K562 (cell line): ENCODE measurements around the gene TBC1D7. TPM values are rescaled to one million over a fixed set of nuclear protein-coding genes. Genes with fewer than 3 reads are reported as not detected.

ENCODE experiments used
- ARID1B ChIP-seq: fragments of 450-650 bp; IDR thresholded peaks from 2 replicates; pipeline ENCODE4 v1.6.1; 2016; ENCODE audit warnings: antibody characterized with exemption, mild to moderate bottlenecking, inconsistent platforms
- BRD4 ChIP-seq: fragments of 200-600 bp; sonication (generic); IDR thresholded peaks from 2 replicates; pipeline ENCODE4 v1.6.1; 2017; ENCODE audit warnings: inconsistent platforms
- CEBPB ChIP-seq: fragments of 450-650 bp; IDR thresholded peaks from 2 replicates; pipeline ENCODE4 v1.6.1; 2016; ENCODE audit warnings: missing genetic modification characterization, missing compliant biosample characterization
- CEBPG ChIP-seq, 3 experiments: fragments of 200-800 bp in 1 of 3; sonication (Bioruptor generic) in 1 of 3; sonication (generic) in 1 of 3; formaldehyde crosslinking in 1 of 3; IDR thresholded peaks in 2 of 3; conservative IDR thresholded peaks in 1 of 3; 2 replicates each; pipeline versions ENCODE4 v1.6.1 to v1.8.0; 2016 to 2022; ENCODE audit warnings: missing compliant biosample characterization in 2 of 3, missing genetic modification characterization in 2 of 3, mild to moderate bottlenecking in 1 of 3, missing genetic modification reagents in 1 of 3
- CTBP1 ChIP-seq: fragments of 450-650 bp; IDR thresholded peaks from 2 replicates; pipeline ENCODE4 v1.6.1; 2016; ENCODE audit warnings: borderline replicate concordance
- DPF2 ChIP-seq: fragments of 450-650 bp; IDR thresholded peaks from 2 replicates; pipeline ENCODE4 v1.6.1; 2016
- NCOR1 ChIP-seq: fragments of 450-650 bp; IDR thresholded peaks from 2 replicates; pipeline ENCODE4 v1.6.1; 2016; ENCODE audit warnings: mild to moderate bottlenecking, moderate library complexity
- NR2C1 ChIP-seq, 2 experiments: fragments of 450-650 bp; IDR thresholded peaks; 2 replicates each; pipeline ENCODE4 v1.6.1; 2017; ENCODE audit warnings: mild to moderate bottlenecking in 2 of 2, antibody characterized with exemption in 1 of 2, inconsistent platforms in 1 of 2, missing compliant biosample characterization in 1 of 2, missing genetic modification characterization in 1 of 2
- PYGO2 ChIP-seq: fragments of 450-650 bp; IDR thresholded peaks from 2 replicates; pipeline ENCODE4 v1.6.1; 2016; ENCODE audit warnings: mild to moderate bottlenecking, missing genetic modification characterization, moderate library complexity, missing compliant biosample characterization
- SMARCE1 ChIP-seq: fragments of 450-650 bp; IDR thresholded peaks from 2 replicates; pipeline ENCODE4 v1.7.1; 2016; ENCODE audit warnings: mild to moderate bottlenecking
- U2AF2 ChIP-seq: fragments of 200-400 bp; formaldehyde crosslinking; optimal IDR thresholded peaks from 2 replicates; pipeline ENCODE3; 2017; ENCODE audit warnings: low read depth, mild to moderate bottlenecking, low read length
- ZNF174 ChIP-seq: fragments of 250-450 bp; sonication (Bioruptor Pico); IDR thresholded peaks from 2 replicates; pipeline ENCODE4 v1.4.0; 2020; ENCODE audit warnings: mild to moderate bottlenecking
- ZNF175 ChIP-seq: fragments of 200-800 bp; sonication (Bioruptor generic); IDR thresholded peaks from 2 replicates; pipeline ENCODE4 v1.6.1; 2016; ENCODE audit warnings: low read depth, mild to moderate bottlenecking, missing genetic modification characterization, missing compliant biosample characterization
- ZNF324 ChIP-seq: fragments of 250-450 bp; sonication (Bioruptor Pico); IDR thresholded peaks from 2 replicates; pipeline ENCODE4 v1.4.0; 2020; ENCODE audit warnings: mild to moderate bottlenecking
- ZNF589 ChIP-seq: fragments of 200-800 bp; sonication (Bioruptor generic); IDR thresholded peaks from 2 replicates; pipeline ENCODE4 v1.6.1; 2016; ENCODE audit warnings: low read depth, missing genetic modification characterization, missing compliant biosample characterization
- ZNF707 ChIP-seq: fragments of 250-450 bp; sonication (Bioruptor Pico); conservative IDR thresholded peaks from 2 replicates; pipeline ENCODE4 v1.8.0; 2022; ENCODE audit warnings: inconsistent platforms, mild to moderate bottlenecking, moderate library complexity
- polyA plus RNA-seq, 8 experiments: library from polyadenylated mRNA; depleted of rRNA in 4 of 8; stranded (reverse) in 5 of 8; unstranded in 3 of 8; fragments of >200 nt; fragmentation: Nextera tagmentation in 2 of 8; fragmentation: Illumina TruSeq in 1 of 8; extraction: Ambion mirVana in 2 of 8; extraction: Trizol in 1 of 8; gene quantifications; 2 replicates each; pipeline versions ENCODE4 v1.2.1 to v1.2.3, GENCODE V29; 2011 to 2014; ENCODE audit warnings: inconsistent platforms in 1 of 8, missing spikeins in 1 of 8
- total RNA-seq, 7 experiments: library from RNA; depleted of rRNA in 6 of 7; stranded (reverse); fragments of >200 nt in 6 of 7; fragmentation: Illumina TruSeq in 2 of 7; extraction: Trizol in 2 of 7; gene quantifications; 2 replicates each; pipeline versions ENCODE4 v1.2.1 to v1.2.3, GENCODE V29; 2011 to 2021; ENCODE audit warnings: low replicate concordance in 1 of 7
- TF ChIP-seq, protein P1 (sequence below): fragments of 250-450 bp; sonication (Bioruptor Pico); IDR thresholded peaks from 2 replicates; pipeline ENCODE4 v1.8.0; 2022; ENCODE audit warnings: inconsistent platforms
- TF ChIP-seq, protein P2 (sequence below): fragments of 450-650 bp; IDR thresholded peaks from 2 replicates; pipeline ENCODE4 v1.6.1; 2017; ENCODE audit warnings: antibody characterized with exemption, mild to moderate bottlenecking
- TF ChIP-seq, protein P3 (sequence below): fragments of 450-650 bp; conservative IDR thresholded peaks from 2 replicates; pipeline ENCODE4 v1.6.1; 2016; ENCODE audit warnings: missing genetic modification characterization, low read depth, mild to moderate bottlenecking, control low read depth, missing compliant biosample characterization

The TBC1D7 gene
- total and polyA plus RNA-seq, 9 of the 15 experiments (the other 6 are each of a cell fraction or from before 2014, with no cell fraction given), result 49.4 to 107 (median 61.1) TPM

GRCh38 chr6:13307508-13307995, 20.8 kb downstream of the TBC1D7 start (continued):
- TF ChIP-seq, protein P1, sequence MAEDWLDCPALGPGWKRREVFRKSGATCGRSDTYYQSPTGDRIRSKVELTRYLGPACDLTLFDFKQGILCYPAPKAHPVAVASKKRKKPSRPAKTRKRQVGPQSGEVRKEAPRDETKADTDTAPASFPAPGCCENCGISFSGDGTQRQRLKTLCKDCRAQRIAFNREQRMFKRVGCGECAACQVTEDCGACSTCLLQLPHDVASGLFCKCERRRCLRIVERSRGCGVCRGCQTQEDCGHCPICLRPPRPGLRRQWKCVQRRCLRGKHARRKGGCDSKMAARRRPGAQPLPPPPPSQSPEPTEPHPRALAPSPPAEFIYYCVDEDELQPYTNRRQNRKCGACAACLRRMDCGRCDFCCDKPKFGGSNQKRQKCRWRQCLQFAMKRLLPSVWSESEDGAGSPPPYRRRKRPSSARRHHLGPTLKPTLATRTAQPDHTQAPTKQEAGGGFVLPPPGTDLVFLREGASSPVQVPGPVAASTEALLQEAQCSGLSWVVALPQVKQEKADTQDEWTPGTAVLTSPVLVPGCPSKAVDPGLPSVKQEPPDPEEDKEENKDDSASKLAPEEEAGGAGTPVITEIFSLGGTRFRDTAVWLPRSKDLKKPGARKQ, result 0 out of 2 replicates have a peak, but pooled peaks have one; percentile 17
- TF ChIP-seq CTBP1 (no peak), ARID1B (0 out of 2 replicates have a peak, but pooled peaks have one; percentile 47), NCOR1 (0 out of 2 replicates have a peak, but pooled peaks have one; percentile 9), NR2C1 (IDR thresholded peaks at IDR 0.05) (no peak), NR2C1 (tag; IDR thresholded peaks at IDR 0.05) (peak; percentile 73), PYGO2 (tag) (peak; percentile 52; the same call in 1 of the 2 replicates), ZNF324 (no peak), ZNF707 (CRISPR knock-in tag) (no peak), ZNF589 (CRISPR knock-in tag) (peak; percentile 31; the same call in 1 of the 2 replicates), SMARCE1 (0 out of 2 replicates have a peak, but pooled peaks have one; percentile 42), BRD4 (no peak), CEBPB (tag) (peak; percentile 78), DPF2 (peak; percentile 73), CEBPG (CRISPR knock-in tag; IDR thresholded peaks at IDR 0.05) (no peak), CEBPG (tag; conservative IDR thresholded peaks at IDR 0.05 in 1 of 2, IDR thresholded peaks at IDR 0.05 in 1 of 2) (peak; percentile 79 to 82), ZNF174 (CRISPR knock-in tag) (no peak), U2AF2 (no peak), ZNF175 (CRISPR knock-in tag) (peak; percentile 62)
- TF ChIP-seq, protein P2, sequence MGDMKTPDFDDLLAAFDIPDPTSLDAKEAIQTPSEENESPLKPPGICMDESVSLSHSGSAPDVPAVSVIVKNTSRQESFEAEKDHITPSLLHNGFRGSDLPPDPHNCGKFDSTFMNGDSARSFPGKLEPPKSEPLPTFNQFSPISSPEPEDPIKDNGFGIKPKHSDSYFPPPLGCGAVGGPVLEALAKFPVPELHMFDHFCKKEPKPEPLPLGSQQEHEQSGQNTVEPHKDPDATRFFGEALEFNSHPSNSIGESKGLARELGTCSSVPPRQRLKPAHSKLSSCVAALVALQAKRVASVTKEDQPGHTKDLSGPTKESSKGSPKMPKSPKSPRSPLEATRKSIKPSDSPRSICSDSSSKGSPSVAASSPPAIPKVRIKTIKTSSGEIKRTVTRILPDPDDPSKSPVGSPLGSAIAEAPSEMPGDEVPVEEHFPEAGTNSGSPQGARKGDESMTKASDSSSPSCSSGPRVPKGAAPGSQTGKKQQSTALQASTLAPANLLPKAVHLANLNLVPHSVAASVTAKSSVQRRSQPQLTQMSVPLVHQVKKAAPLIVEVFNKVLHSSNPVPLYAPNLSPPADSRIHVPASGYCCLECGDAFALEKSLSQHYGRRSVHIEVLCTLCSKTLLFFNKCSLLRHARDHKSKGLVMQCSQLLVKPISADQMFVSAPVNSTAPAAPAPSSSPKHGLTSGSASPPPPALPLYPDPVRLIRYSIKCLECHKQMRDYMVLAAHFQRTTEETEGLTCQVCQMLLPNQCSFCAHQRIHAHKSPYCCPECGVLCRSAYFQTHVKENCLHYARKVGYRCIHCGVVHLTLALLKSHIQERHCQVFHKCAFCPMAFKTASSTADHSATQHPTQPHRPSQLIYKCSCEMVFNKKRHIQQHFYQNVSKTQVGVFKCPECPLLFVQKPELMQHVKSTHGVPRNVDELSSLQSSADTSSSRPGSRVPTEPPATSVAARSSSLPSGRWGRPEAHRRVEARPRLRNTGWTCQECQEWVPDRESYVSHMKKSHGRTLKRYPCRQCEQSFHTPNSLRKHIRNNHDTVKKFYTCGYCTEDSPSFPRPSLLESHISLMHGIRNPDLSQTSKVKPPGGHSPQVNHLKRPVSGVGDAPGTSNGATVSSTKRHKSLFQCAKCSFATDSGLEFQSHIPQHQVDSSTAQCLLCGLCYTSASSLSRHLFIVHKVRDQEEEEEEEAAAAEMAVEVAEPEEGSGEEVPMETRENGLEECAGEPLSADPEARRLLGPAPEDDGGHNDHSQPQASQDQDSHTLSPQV, result peak; percentile 95
- TF ChIP-seq, protein P3, sequence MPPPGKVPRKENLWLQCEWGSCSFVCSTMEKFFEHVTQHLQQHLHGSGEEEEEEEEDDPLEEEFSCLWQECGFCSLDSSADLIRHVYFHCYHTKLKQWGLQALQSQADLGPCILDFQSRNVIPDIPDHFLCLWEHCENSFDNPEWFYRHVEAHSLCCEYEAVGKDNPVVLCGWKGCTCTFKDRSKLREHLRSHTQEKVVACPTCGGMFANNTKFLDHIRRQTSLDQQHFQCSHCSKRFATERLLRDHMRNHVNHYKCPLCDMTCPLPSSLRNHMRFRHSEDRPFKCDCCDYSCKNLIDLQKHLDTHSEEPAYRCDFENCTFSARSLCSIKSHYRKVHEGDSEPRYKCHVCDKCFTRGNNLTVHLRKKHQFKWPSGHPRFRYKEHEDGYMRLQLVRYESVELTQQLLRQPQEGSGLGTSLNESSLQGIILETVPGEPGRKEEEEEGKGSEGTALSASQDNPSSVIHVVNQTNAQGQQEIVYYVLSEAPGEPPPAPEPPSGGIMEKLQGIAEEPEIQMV (tag), result 0 out of 2 replicates have a peak, but pooled peaks have one; percentile 6
